H1 (cell line): ENCODE data around the gene FRRS1L. TPM values are rescaled to one million over a fixed set of nuclear protein-coding genes. Genes with fewer than 3 reads are reported as not detected.

Experiments used
- CBX8 ChIP-seq: fragments of 300-800, 300-1000 bp; sonication (generic); IDR thresholded peaks from 2 replicates; pipeline ENCODE4 v1.7.1; 2016; ENCODE audit warnings: low read depth, low read length, borderline replicate concordance
- CHD7 ChIP-seq: fragments of 300-600 bp; sonication (generic); IDR thresholded peaks from 2 replicates; pipeline ENCODE4 v1.7.1; 2012; ENCODE audit warnings: low read length, moderate library complexity, mild to moderate bottlenecking, inconsistent platforms; ENCODE audit not compliant: insufficient replicate concordance
- CTBP2 ChIP-seq: IDR thresholded peaks from 2 replicates; pipeline ENCODE4 v1.7.0; 2011; ENCODE audit warnings: borderline replicate concordance, mild to moderate bottlenecking, moderate library complexity, mixed read lengths, low read length; ENCODE audit not compliant: insufficient read depth, insufficient read length
- CTCF ChIP-seq, 3 experiments: IDR thresholded peaks; 1 replicate in 2 of 3; 2 replicates in 1 of 3; pipeline versions ENCODE4 v1.5.1 to v1.6.1; 2011; ENCODE audit warnings: low read length in 3 of 3, mild to moderate bottlenecking in 3 of 3, inconsistent platforms in 2 of 3, low read depth in 1 of 3, moderate library complexity in 1 of 3; ENCODE audit not compliant: insufficient read depth in 1 of 3; ENCODE audit errors: control extremely low read depth in 1 of 3
- EGR1 ChIP-seq: IDR thresholded peaks from 2 replicates; pipeline ENCODE4 v1.6.1; 2011; ENCODE audit warnings: low read depth, low read length, borderline replicate concordance
- EP300 ChIP-seq, 2 experiments: IDR thresholded peaks; 1 replicate in 1 of 2; 2 replicates in 1 of 2; pipeline ENCODE4 v1.6.1; 2011 to 2012; ENCODE audit warnings: low read depth in 2 of 2, low read length in 2 of 2, mild to moderate bottlenecking in 2 of 2, borderline replicate concordance in 1 of 2, inconsistent platforms in 1 of 2, moderate library complexity in 1 of 2
- JUN ChIP-seq: IDR thresholded peaks from 2 replicates; pipeline ENCODE4 v1.6.1; 2011; ENCODE audit warnings: low read depth, mild to moderate bottlenecking, improper control_type of control experiment, low read length
- SP1 ChIP-seq: IDR thresholded peaks from 2 replicates; pipeline ENCODE4 v1.6.1; 2011; ENCODE audit warnings: low read depth, low read length
- TCF12 ChIP-seq: IDR thresholded peaks from 2 replicates; pipeline ENCODE4 v1.6.1; 2011; ENCODE audit warnings: low read depth, mild to moderate bottlenecking, low read length
- polyA plus RNA-seq, 7 experiments: library from polyadenylated mRNA; depleted of rRNA in 3 of 7; stranded (reverse) in 5 of 7; unstranded in 2 of 7; fragments of >200 nt in 5 of 7; fragments of 200-250 nt in 2 of 7; gene quantifications; 1 replicate in 5 of 7; 2 replicates in 1 of 7; 4 replicates in 1 of 7; pipeline versions ENCODE4 v1.2.1 to v1.2.3, GENCODE V29; 2011 to 2013; ENCODE audit warnings: missing spikeins in 2 of 7, mixed read lengths in 2 of 7
- total RNA-seq: library from RNA; stranded (reverse); fragmentation: NEBNext Ultra II Directional; extraction: Animal tissue kit (Norgen Biotek cat#: 25700); gene quantifications from 2 replicates; pipeline ENCODE4 v1.2.1, GENCODE V29; 2021

The FRRS1L gene
- total and polyA plus RNA-seq, 2 of the 8 experiments (the other 6 are each of a cell fraction or from before 2014, with no cell fraction given), result 1.0 to 2.2 TPM

- TF ChIP-seq CHD7 (no peak), CBX8 (no peak), SP1 (no peak), TCF12 (no peak), CTBP2 (no peak), EGR1 (no peak), JUN (no peak), CTCF (IDR thresholded peaks at IDR 0.05; ENCODE audit: control extremely low read depth in 1 of 3, insufficient read depth in 1 of 3, low read depth in 1 of 3, low read length in 3 of 3) (no peak), EP300 (IDR thresholded peaks at IDR 0.05; ENCODE audit: borderline replicate concordance in 1 of 2, low read depth in 2 of 2, low read length in 2 of 2) (no peak)
These were observed 47.4 kb upstream of the FRRS1L start (continued) for GRCh38 chr9:109214414-109214813.
